ENCODE measurements around the gene CASP8. TPM values are rescaled to one million over a fixed set of nuclear protein-coding genes. Genes with fewer than 3 reads are reported as not detected.

Gene CASP8
- total and polyA plus RNA-seq, 9 of the 15 experiments (the other 6 are each of a cell fraction or from before 2014, with no cell fraction given) = 10.2 to 31.4 (median 19.4) TPM

DNA sequence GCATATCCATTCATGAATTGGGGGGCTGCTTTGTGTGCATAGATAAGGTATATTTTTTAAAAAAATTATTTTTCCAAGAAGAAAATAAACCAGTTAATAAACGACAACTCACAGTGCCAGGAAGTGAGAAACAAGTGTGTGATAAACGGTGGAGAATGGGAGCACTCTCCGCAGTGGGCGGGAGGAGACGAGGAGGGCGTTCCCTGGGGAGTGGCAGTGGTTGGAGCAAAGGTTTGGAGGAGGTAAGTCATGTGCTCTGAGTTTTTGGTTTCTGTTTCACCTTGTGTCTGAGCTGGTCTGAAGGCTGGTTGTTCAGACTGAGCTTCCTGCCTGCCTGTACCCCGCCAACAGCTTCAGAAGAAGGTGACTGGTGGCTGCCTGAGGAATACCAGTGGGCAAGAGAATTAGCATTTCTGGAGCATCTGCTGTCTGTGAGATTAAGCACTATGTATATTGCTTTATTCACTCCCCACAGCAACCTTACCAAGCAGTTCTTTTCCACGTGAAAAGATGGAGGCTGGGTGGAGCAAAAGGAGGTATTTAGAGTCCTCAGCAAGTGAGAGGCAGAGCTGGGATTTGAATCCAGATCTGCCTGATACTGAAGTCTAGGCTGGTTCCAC is 27.0 kb upstream of the CASP8 start (continued):
- no peak for TF ChIP-seq CCNT2 (IDR thresholded peaks at IDR 0.05; ENCODE audit: borderline replicate concordance, extremely low read depth, insufficient read length, low read depth, low read length)
- TF ChIP-seq U2AF2 (optimal IDR thresholded peaks at IDR 0.05; ENCODE audit: low read depth, low read length) = no peak
- peak; percentile 46; the same call in 1 of the 2 replicates for TF ChIP-seq JUND (IDR thresholded peaks at IDR 0.05; ENCODE audit: borderline replicate concordance, low read depth, low read length)
- TF ChIP-seq JUND (tag; IDR thresholded peaks at IDR 0.05; ENCODE audit: borderline replicate concordance, low read depth, low read length) = no peak; the same call in 2 of the 3 replicates
- TF ChIP-seq PHTF2 (CRISPR knock-in tag; IDR thresholded peaks at IDR 0.05) = no peak
- TF ChIP-seq PRPF4 (IDR thresholded peaks at IDR 0.05; ENCODE audit: insufficient read depth, low read depth, low read length, poor library complexity, severe bottlenecking) = no peak
- TF ChIP-seq TOE1 (IDR thresholded peaks at IDR 0.05; ENCODE audit: borderline replicate concordance) = 0 out of 2 replicates have a peak, but pooled peaks have one; percentile 42
- no peak for TF ChIP-seq TOE1 (CRISPR knock-in tag; IDR thresholded peaks at IDR 0.05; ENCODE audit: borderline replicate concordance, low read depth)
- TF ChIP-seq SIN3A (IDR thresholded peaks at IDR 0.05; ENCODE audit: borderline replicate concordance in 2 of 2, control insufficient read depth in 1 of 2, low read depth in 2 of 2, low read length in 2 of 2) = peak; percentile 52 to 64; a peak in 2 of 4 replicates
- TF ChIP-seq, protein P1, sequence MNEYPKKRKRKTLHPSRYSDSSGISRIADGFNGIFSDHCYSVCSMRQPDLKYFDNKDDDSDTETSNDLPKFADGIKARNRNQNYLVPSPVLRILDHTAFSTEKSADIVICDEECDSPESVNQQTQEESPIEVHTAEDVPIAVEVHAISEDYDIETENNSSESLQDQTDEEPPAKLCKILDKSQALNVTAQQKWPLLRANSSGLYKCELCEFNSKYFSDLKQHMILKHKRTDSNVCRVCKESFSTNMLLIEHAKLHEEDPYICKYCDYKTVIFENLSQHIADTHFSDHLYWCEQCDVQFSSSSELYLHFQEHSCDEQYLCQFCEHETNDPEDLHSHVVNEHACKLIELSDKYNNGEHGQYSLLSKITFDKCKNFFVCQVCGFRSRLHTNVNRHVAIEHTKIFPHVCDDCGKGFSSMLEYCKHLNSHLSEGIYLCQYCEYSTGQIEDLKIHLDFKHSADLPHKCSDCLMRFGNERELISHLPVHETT (CRISPR knock-in tag; conservative IDR thresholded peaks at IDR 0.05 in 1 of 2, IDR thresholded peaks at IDR 0.05 in 1 of 2) = no peak
- no peak for TF ChIP-seq MCM2 (IDR thresholded peaks at IDR 0.05; ENCODE audit: low read depth)
- peak; percentile 57; the same call in 1 of the 2 replicates for TF ChIP-seq HDAC2 (IDR thresholded peaks at IDR 0.05)
- peak; percentile 55 for TF ChIP-seq RBFOX2 (IDR thresholded peaks at IDR 0.05; ENCODE audit: low read depth, low read length)
- no peak for TF ChIP-seq ZNF232 (CRISPR knock-in tag; IDR thresholded peaks at IDR 0.05)
- TF ChIP-seq MEF2A (IDR thresholded peaks at IDR 0.05; ENCODE audit: control insufficient read depth, low read depth, low read length) = no peak
- TF ChIP-seq CBX3 (IDR thresholded peaks at IDR 0.05; ENCODE audit: borderline replicate concordance in 1 of 2, low read length in 2 of 2) = peak in 1 of 2 experiments; percentile 57; a peak in 1 of 3 replicates
- TF ChIP-seq, protein P2, sequence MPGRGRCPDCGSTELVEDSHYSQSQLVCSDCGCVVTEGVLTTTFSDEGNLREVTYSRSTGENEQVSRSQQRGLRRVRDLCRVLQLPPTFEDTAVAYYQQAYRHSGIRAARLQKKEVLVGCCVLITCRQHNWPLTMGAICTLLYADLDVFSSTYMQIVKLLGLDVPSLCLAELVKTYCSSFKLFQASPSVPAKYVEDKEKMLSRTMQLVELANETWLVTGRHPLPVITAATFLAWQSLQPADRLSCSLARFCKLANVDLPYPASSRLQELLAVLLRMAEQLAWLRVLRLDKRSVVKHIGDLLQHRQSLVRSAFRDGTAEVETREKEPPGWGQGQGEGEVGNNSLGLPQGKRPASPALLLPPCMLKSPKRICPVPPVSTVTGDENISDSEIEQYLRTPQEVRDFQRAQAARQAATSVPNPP (IDR thresholded peaks at IDR 0.05; ENCODE audit: borderline replicate concordance, insufficient read depth, insufficient read length) = no peak
- TF ChIP-seq XRCC5 (IDR thresholded peaks at IDR 0.05; ENCODE audit: low read depth, low read length) = peak; percentile 19; the same call in 1 of the 2 replicates
- TF ChIP-seq POLR2A (conservative IDR thresholded peaks at IDR 0.05) = peak; percentile 85
- TF ChIP-seq ZNF324 (CRISPR knock-in tag; IDR thresholded peaks at IDR 0.05) = no peak
- TF ChIP-seq CREBBP (IDR thresholded peaks at IDR 0.05; ENCODE audit: low read depth, low read length) = no peak
- TF ChIP-seq GABPA (tag; conservative IDR thresholded peaks at IDR 0.05; ENCODE audit: low read depth) = no peak
- TF ChIP-seq, protein P3, sequence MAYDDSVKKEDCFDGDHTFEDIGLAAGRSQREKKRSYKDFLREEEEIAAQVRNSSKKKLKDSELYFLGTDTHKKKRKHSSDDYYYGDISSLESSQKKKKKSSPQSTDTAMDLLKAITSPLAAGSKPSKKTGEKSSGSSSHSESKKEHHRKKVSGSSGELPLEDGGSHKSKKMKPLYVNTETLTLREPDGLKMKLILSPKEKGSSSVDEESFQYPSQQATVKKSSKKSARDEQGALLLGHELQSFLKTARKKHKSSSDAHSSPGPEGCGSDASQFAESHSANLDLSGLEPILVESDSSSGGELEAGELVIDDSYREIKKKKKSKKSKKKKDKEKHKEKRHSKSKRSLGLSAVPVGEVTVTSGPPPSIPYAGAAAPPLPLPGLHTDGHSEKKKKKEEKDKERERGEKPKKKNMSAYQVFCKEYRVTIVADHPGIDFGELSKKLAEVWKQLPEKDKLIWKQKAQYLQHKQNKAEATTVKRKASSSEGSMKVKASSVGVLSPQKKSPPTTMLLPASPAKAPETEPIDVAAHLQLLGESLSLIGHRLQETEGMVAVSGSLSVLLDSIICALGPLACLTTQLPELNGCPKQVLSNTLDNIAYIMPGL (CRISPR knock-in tag; IDR thresholded peaks at IDR 0.05) = no peak
